ENCODE data around the gene PCARE. TPM values are rescaled to one million over a fixed set of nuclear protein-coding genes. Genes with fewer than 3 reads are reported as not detected.

Gene PCARE
- polyA plus RNA-seq, 1 donor from 2014 or later: not detected

DNA sequence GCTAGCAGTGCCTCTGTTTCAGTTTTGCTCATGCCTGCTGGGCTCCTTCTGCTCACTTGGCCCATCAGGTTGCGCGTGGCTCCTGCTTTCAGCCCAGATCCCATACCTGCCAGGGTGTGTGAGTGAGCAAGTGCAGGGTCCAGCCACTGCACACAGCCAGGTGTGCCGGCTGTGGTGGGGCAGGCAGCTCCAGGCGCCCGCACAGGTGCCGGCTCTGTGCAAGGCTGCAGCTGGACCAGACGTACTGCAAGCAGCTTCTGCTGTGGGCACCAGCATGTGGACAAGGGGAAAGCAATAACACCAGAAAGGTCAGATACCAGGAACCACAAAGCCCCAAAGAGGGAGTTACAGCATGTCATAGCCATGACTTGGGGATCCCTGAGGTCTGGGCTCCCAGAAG, 5.6 kb upstream of the PCARE start:
- TF ChIP-seq TAF1 (IDR thresholded peaks at IDR 0.05; ENCODE audit: low read depth) (no peak), EP300 (conservative IDR thresholded peaks at IDR 0.05; ENCODE audit: poor library complexity, severe bottlenecking) (no peak), EZH2 (IDR thresholded peaks at IDR 0.05; ENCODE audit: borderline replicate concordance, insufficient read depth, low read length, poor library complexity, severe bottlenecking) (no peak), SMC3 (conservative IDR thresholded peaks at IDR 0.05; ENCODE audit: poor library complexity) (no peak), RAD21 (conservative IDR thresholded peaks at IDR 0.05) (no peak)
- TF ChIP-seq, protein P1, sequence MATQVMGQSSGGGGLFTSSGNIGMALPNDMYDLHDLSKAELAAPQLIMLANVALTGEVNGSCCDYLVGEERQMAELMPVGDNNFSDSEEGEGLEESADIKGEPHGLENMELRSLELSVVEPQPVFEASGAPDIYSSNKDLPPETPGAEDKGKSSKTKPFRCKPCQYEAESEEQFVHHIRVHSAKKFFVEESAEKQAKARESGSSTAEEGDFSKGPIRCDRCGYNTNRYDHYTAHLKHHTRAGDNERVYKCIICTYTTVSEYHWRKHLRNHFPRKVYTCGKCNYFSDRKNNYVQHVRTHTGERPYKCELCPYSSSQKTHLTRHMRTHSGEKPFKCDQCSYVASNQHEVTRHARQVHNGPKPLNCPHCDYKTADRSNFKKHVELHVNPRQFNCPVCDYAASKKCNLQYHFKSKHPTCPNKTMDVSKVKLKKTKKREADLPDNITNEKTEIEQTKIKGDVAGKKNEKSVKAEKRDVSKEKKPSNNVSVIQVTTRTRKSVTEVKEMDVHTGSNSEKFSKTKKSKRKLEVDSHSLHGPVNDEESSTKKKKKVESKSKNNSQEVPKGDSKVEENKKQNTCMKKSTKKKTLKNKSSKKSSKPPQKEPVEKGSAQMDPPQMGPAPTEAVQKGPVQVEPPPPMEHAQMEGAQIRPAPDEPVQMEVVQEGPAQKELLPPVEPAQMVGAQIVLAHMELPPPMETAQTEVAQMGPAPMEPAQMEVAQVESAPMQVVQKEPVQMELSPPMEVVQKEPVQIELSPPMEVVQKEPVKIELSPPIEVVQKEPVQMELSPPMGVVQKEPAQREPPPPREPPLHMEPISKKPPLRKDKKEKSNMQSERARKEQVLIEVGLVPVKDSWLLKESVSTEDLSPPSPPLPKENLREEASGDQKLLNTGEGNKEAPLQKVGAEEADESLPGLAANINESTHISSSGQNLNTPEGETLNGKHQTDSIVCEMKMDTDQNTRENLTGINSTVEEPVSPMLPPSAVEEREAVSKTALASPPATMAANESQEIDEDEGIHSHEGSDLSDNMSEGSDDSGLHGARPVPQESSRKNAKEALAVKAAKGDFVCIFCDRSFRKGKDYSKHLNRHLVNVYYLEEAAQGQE (IDR thresholded peaks at IDR 0.05; ENCODE audit: borderline replicate concordance): no peak
- no peaks in the 10 kb centered on the region for H3K9me2 ChIP-seq (ENCODE audit: insufficient read depth, low read length)

DNA sequence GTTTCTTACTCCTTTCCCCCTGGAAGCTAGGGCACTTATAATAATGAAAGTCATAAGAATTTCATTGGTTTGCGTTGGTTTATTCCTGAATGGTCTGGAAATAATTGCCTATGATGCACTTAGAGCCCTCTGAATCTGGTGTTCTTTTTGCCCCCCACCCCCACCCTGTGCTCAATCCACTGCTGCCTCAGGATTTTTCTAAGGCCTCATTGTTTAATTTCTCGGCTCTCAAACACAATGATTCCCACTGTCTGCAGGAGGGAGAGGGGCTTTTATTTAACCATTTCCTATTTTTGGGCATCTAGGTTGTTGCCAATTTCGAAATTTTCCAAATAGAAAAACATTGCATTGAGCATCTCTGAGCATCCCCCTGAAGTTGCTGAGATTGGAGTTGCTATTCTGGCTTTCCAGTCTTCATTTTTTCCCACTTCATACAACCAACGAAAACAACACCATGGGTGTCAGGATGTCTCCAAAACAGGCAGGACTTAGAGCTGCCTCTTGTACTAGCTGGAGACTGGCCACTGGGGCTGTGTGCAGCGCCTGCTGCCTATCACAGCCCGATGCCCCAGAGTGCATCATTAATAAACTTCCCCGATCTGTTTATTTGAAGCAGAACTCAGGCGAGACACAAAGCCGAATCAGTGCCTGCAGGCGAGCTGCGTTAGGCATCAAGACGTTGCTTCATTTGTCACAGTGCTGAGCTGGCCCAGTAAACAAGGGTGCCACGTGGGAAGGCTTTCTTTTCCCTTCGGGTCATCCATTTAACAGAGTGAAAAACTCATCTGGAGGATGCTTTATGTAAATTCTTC, 1.8 kb upstream of the PCARE start:
- no peak for TF ChIP-seq EZH2 (IDR thresholded peaks at IDR 0.05; ENCODE audit: borderline replicate concordance, insufficient read depth, low read length, poor library complexity, severe bottlenecking)
- TF ChIP-seq, protein P2, sequence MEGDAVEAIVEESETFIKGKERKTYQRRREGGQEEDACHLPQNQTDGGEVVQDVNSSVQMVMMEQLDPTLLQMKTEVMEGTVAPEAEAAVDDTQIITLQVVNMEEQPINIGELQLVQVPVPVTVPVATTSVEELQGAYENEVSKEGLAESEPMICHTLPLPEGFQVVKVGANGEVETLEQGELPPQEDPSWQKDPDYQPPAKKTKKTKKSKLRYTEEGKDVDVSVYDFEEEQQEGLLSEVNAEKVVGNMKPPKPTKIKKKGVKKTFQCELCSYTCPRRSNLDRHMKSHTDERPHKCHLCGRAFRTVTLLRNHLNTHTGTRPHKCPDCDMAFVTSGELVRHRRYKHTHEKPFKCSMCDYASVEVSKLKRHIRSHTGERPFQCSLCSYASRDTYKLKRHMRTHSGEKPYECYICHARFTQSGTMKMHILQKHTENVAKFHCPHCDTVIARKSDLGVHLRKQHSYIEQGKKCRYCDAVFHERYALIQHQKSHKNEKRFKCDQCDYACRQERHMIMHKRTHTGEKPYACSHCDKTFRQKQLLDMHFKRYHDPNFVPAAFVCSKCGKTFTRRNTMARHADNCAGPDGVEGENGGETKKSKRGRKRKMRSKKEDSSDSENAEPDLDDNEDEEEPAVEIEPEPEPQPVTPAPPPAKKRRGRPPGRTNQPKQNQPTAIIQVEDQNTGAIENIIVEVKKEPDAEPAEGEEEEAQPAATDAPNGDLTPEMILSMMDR (IDR thresholded peaks at IDR 0.05; ENCODE audit: poor library complexity, severe bottlenecking): no peak
- TF ChIP-seq POLR2AphosphoS5 (IDR thresholded peaks at IDR 0.05): no peak
- TF ChIP-seq, protein P1 (IDR thresholded peaks at IDR 0.05; ENCODE audit: borderline replicate concordance): no peak
- TF ChIP-seq TAF1 (IDR thresholded peaks at IDR 0.05; ENCODE audit: low read depth): no peak
- TF ChIP-seq MXI1 (conservative IDR thresholded peaks at IDR 0.05; ENCODE audit: poor library complexity, severe bottlenecking): no peak
- TF ChIP-seq SMC3 (conservative IDR thresholded peaks at IDR 0.05; ENCODE audit: poor library complexity): no peak
- no peak for TF ChIP-seq EP300 (conservative IDR thresholded peaks at IDR 0.05; ENCODE audit: poor library complexity, severe bottlenecking)
- no peak for TF ChIP-seq RAD21 (conservative IDR thresholded peaks at IDR 0.05)
- Histone ChIP-seq H3K9ac (ENCODE audit: low read length) (no peak overlapping the region), H3K27ac (ENCODE audit: low read length) (no peak overlapping the region)

More for the DNA sequence above, 5.6 kb upstream of the PCARE start:
- Histone ChIP-seq H3K36me3 (ENCODE audit: insufficient read depth, low read length) (no peaks in the 10 kb centered on the region), H3F3A (ENCODE audit: insufficient read depth, low read length, poor library complexity, severe bottlenecking) (no peaks in the 10 kb centered on the region), H3K9me3 (ENCODE audit: low read length) (no peaks in the 10 kb centered on the region), H3K9ac (ENCODE audit: low read length) (no peak overlapping the region), H3K27me3 (ENCODE audit: insufficient read depth, low read depth, low read length) (no peaks in the 10 kb centered on the region), H2AFZ (ENCODE audit: low read depth, low read length) (no peak overlapping the region), H3K4me3 (ENCODE audit: low read length) (no peak overlapping the region), H3K79me2 (replicated peaks; ENCODE audit: insufficient read depth, low read length) (no peaks in the 10 kb centered on the region), H3K27ac (ENCODE audit: low read length) (no peak overlapping the region), H4K20me1 (ENCODE audit: insufficient read depth) (no peaks in the 10 kb centered on the region), H3K4me2 (ENCODE audit: low read length) (no peak overlapping the region)

More for the DNA sequence above, 1.8 kb upstream of the PCARE start:
- no peak overlapping the region for H3K4me3 ChIP-seq (ENCODE audit: low read length)
- H3K9me2 ChIP-seq (ENCODE audit: insufficient read depth, low read length): no peaks in the 10 kb centered on the region
- H3K36me3 ChIP-seq (ENCODE audit: insufficient read depth, low read length): no peaks in the 10 kb centered on the region
- H3K4me2 ChIP-seq (ENCODE audit: low read length): no peak overlapping the region
- H3F3A ChIP-seq (ENCODE audit: insufficient read depth, low read length, poor library complexity, severe bottlenecking): no peaks in the 10 kb centered on the region
- H4K20me1 ChIP-seq (ENCODE audit: insufficient read depth): no peaks in the 10 kb centered on the region
- no peaks in the 10 kb centered on the region for H3K79me2 ChIP-seq (replicated peaks; ENCODE audit: insufficient read depth, low read length)
- H2AFZ ChIP-seq (ENCODE audit: low read depth, low read length): no peak overlapping the region
- H3K27me3 ChIP-seq (ENCODE audit: insufficient read depth, low read depth, low read length): no peaks in the 10 kb centered on the region
- no peaks in the 10 kb centered on the region for H3K9me3 ChIP-seq (ENCODE audit: low read length)

Data from neural cell (in vitro differentiated cells).